Measurements from ENCODE around the gene RPS5. TPM values are rescaled to one million over a fixed set of nuclear protein-coding genes. Genes with fewer than 3 reads are reported as not detected.

Gene RPS5
- polyA plus RNA-seq, 4 donors: 863 to 1,751 (median 1,458) TPM

GRCh38 chr19:58362272-58362994 lies 24.6 kb upstream of the RPS5 start, which contains the start of gene ZNF497:
Gene ZNF497 (minus strand): TSS chr19:58362751. CDS start chr19:58357635, 5,116 bp downstream.
- H3K36me3 ChIP-seq (ENCODE audit: control insufficient read depth in 3 of 3, insufficient read depth in 2 of 3, low read depth in 1 of 3, low read length in 3 of 3): peaks cover 0 to 22% (median 0%) of the 10 kb centered on the region in 3 donors

GRCh38 chr19:58364146-58364545 lies 22.9 kb upstream of the RPS5 start:
- FAIRE-seq (no peak), DNase-seq (no peak)
- Histone ChIP-seq H3K9me3 (ENCODE audit: control insufficient read depth in 2 of 2, insufficient read depth in 1 of 2, low read depth in 1 of 2, low read length in 1 of 2) (peaks cover 0 to 7% of the 10 kb centered on the region in 2 donors), H3K36me3 (ENCODE audit: control insufficient read depth in 3 of 3, insufficient read depth in 2 of 3, low read depth in 1 of 3, low read length in 3 of 3) (peaks cover 0 to 23% (median 0%) of the 10 kb centered on the region in 3 donors), H3K4me3 (ENCODE audit: low read depth in 1 of 3, low read length in 3 of 3) (no peak overlapping the region), H3K27ac (ENCODE audit: low read depth in 1 of 3, low read length in 2 of 3) (no peak overlapping the region), H3K27me3 (ENCODE audit: control insufficient read depth in 3 of 3, insufficient read depth in 3 of 3, low read length in 3 of 3) (peaks cover 0 to 2% (median 0%) of the 10 kb centered on the region in 3 donors), H3K4me1 (ENCODE audit: control insufficient read depth in 3 of 3, insufficient read depth in 2 of 3, low read depth in 1 of 3, low read length in 2 of 3) (peaks cover 0 to 4% (median 0%) of the 10 kb centered on the region in 3 donors)
- 67 to 89% (median 85%) methylated on average over 5 of the region's 5 CpGs for WGBS, 3 donors

More at GRCh38 chr19:58362272-58362994, 24.6 kb upstream of the RPS5 start, which contains the start of gene ZNF497:
- H3K27ac ChIP-seq (ENCODE audit: low read depth in 1 of 3, low read length in 2 of 3): peak within 1 kb of the TSS; percentile 90 to 98 (median 97)
- peaks cover 0 to 4% (median 0%) of the 10 kb centered on the region in 3 donors for H3K27me3 ChIP-seq (ENCODE audit: control insufficient read depth in 3 of 3, insufficient read depth in 3 of 3, low read length in 3 of 3)
- peak within 1 kb of the TSS; percentile 62 to 91 (median 75) for H3K4me3 ChIP-seq (ENCODE audit: low read depth in 1 of 3, low read length in 3 of 3)
- FAIRE-seq: no peak
- H3K9me3 ChIP-seq (ENCODE audit: control insufficient read depth in 2 of 2, insufficient read depth in 1 of 2, low read depth in 1 of 2, low read length in 1 of 2): peaks cover 0 to 3% of the 10 kb centered on the region in 2 donors
- 0% methylated on average over 56 to 74 of the region's 74 CpGs for WGBS, 3 donors
- peaks cover 0 to 4% (median 0%) of the 10 kb centered on the region in 3 donors for H3K4me1 ChIP-seq (ENCODE audit: control insufficient read depth in 3 of 3, insufficient read depth in 2 of 3, low read depth in 1 of 3, low read length in 2 of 3)
- DNase-seq: peak; percentile 96 to 99

DNA sequence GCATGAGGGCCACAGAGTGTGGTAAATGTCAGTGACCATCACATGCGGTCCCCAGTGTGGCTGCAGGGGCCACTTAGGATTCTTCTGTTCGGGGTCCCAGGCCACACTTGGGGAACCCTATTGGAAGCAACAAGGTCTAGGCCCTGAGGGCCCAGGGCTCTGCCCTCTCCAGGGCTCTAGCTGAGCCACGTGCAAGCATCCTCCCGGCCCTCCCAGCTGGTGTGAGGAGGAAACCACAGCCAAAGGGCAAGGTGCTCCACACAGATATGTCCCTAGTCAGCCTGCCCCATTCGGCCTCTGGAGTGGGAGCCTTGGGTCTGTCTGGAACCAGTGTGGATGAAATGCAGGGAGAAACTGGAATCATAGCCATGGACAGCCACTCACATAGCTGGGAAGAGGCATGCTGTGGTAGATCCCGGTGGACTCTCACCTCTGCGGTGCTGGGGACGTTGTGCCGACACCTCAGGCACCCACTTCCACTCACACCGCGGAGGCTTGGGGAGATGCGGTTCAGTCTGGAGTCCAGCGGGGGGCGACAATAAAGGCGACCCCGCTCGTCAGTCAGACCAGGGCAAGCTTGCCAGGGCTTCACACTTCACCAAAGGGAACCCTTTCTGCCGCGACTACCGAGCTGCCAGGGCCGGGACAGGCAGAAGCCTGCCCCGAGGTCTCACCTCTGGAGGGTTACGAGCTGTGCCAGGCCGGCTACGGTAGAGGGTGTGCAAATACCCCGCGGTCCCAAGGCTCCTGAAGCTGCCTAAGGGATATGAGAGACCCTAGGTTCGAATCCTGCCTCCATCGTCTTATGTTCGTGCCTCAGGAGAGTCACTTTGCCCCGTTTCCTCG lies 20.3 kb upstream of the RPS5 start:
- peaks cover 0 to 31% (median 0%) of the 10 kb centered on the region in 3 donors for H3K36me3 ChIP-seq (ENCODE audit: control insufficient read depth in 3 of 3, insufficient read depth in 2 of 3, low read depth in 1 of 3, low read length in 3 of 3)
- no peak overlapping the region for H3K27ac ChIP-seq (ENCODE audit: low read depth in 1 of 3, low read length in 2 of 3)
- DNase-seq: no peak
- no peak for FAIRE-seq
- WGBS, 3 donors: 90 to 96% (median 94%) methylated on average over 32 of the region's 32 CpGs
- H3K4me3 ChIP-seq (ENCODE audit: low read depth in 1 of 3, low read length in 3 of 3): no peak overlapping the region
- peaks cover 0 to 7% of the 10 kb centered on the region in 2 donors for H3K9me3 ChIP-seq (ENCODE audit: control insufficient read depth in 2 of 2, insufficient read depth in 1 of 2, low read depth in 1 of 2, low read length in 1 of 2)
- peaks cover 0 to 2% (median 0%) of the 10 kb centered on the region in 3 donors for H3K27me3 ChIP-seq (ENCODE audit: control insufficient read depth in 3 of 3, insufficient read depth in 3 of 3, low read length in 3 of 3)
- peaks cover 0 to 1% (median 0%) of the 10 kb centered on the region in 3 donors for H3K4me1 ChIP-seq (ENCODE audit: control insufficient read depth in 3 of 3, insufficient read depth in 2 of 3, low read depth in 1 of 3, low read length in 2 of 3)

DNA sequence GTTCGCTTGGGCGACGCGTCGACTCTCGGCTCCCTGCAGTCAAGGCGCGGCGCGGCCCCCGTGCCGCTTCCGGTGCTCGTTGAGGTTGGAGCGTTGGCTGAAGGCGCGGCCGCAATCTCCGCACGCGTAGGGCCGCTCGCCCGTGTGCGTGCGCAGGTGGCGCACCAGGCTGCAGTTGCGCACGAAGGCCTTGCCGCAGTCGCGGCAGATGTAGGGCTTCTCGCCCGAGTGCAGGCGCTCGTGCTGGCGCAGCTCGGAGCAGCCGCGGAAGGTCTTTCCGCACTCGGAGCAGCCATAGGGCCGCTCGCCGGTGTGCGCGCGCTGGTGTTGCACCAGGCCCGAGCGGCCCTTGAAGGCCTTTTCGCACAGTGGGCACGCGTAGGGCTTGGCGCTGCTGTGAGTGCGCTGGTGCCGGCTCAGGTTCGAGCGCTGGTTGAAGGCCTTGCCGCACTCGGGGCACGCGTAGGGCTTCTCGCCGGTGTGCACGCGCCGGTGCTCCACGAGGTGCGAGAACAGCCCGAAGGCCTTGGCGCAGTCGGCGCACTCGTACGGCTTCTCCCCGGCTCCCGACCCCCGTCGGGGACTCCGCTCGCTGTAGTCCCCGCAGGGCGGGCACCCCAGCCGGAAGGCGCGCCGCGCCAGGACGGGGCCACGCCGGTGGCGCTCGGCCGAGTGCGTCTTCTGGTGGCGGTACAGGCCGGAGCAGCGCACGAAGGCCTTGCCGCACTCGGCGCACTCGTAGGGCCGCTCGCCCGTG lies 19.2 kb upstream of the RPS5 start:
- DNase-seq (no peak), FAIRE-seq (no peak)
- Histone ChIP-seq H3K4me3 (ENCODE audit: low read depth in 1 of 3, low read length in 3 of 3) (no peak overlapping the region), H3K27me3 (ENCODE audit: control insufficient read depth in 3 of 3, insufficient read depth in 3 of 3, low read length in 3 of 3) (peaks cover 0 to 2% (median 0%) of the 10 kb centered on the region in 3 donors), H3K4me1 (ENCODE audit: control insufficient read depth in 3 of 3, insufficient read depth in 2 of 3, low read depth in 1 of 3, low read length in 2 of 3) (no peaks in the 10 kb centered on the region), H3K27ac (ENCODE audit: low read depth in 1 of 3, low read length in 2 of 3) (no peak overlapping the region), H3K36me3 (ENCODE audit: control insufficient read depth in 3 of 3, insufficient read depth in 2 of 3, low read depth in 1 of 3, low read length in 3 of 3) (peaks cover 0 to 31% (median 0%) of the 10 kb centered on the region in 3 donors), H3K9me3 (ENCODE audit: control insufficient read depth in 2 of 2, insufficient read depth in 1 of 2, low read depth in 1 of 2, low read length in 1 of 2) (peaks cover 0 to 7% of the 10 kb centered on the region in 2 donors)
- WGBS, 3 donors: 63 to 92% (median 91%) methylated on average over 95 to 106 of the region's 106 CpGs

GRCh38 chr19:58368561-58369360 lies 18.3 kb upstream of the RPS5 start:
- 85 to 96% (median 95%) methylated on average over 55 to 68 of the region's 68 CpGs for WGBS, 3 donors
- Histone ChIP-seq H3K4me3 (ENCODE audit: low read depth in 1 of 3, low read length in 3 of 3) (no peak overlapping the region), H3K27me3 (ENCODE audit: control insufficient read depth in 3 of 3, insufficient read depth in 3 of 3, low read length in 3 of 3) (peaks cover 0 to 2% (median 0%) of the 10 kb centered on the region in 3 donors), H3K4me1 (ENCODE audit: control insufficient read depth in 3 of 3, insufficient read depth in 2 of 3, low read depth in 1 of 3, low read length in 2 of 3) (no peaks in the 10 kb centered on the region), H3K27ac (ENCODE audit: low read depth in 1 of 3, low read length in 2 of 3) (no peak overlapping the region), H3K36me3 (ENCODE audit: control insufficient read depth in 3 of 3, insufficient read depth in 2 of 3, low read depth in 1 of 3, low read length in 3 of 3) (peaks cover 0 to 34% (median 0%) of the 10 kb centered on the region in 3 donors), H3K9me3 (ENCODE audit: control insufficient read depth in 2 of 2, insufficient read depth in 1 of 2, low read depth in 1 of 2, low read length in 1 of 2) (peaks cover 0 to 7% of the 10 kb centered on the region in 2 donors)
- DNase-seq: no peak
- no peak for FAIRE-seq

- Histone ChIP-seq H3K27me3 (ENCODE audit: control insufficient read depth in 3 of 3, insufficient read depth in 3 of 3, low read length in 3 of 3) (peaks cover 0 to 2% (median 0%) of the 10 kb centered on the region in 3 donors), H3K4me3 (ENCODE audit: low read depth in 1 of 3, low read length in 3 of 3) (no peak overlapping the region), H3K9me3 (ENCODE audit: control insufficient read depth in 2 of 2, insufficient read depth in 1 of 2, low read depth in 1 of 2, low read length in 1 of 2) (peaks cover 0 to 4% of the 10 kb centered on the region in 2 donors), H3K36me3 (ENCODE audit: control insufficient read depth in 3 of 3, insufficient read depth in 2 of 3, low read depth in 1 of 3, low read length in 3 of 3) (peaks cover 0 to 19% (median 0%) of the 10 kb centered on the region in 3 donors), H3K27ac (ENCODE audit: low read depth in 1 of 3, low read length in 2 of 3) (no peak overlapping the region), H3K4me1 (ENCODE audit: control insufficient read depth in 3 of 3, insufficient read depth in 2 of 3, low read depth in 1 of 3, low read length in 2 of 3) (no peaks in the 10 kb centered on the region)
- 78 to 79% (median 79%) methylated on average over 15 of the region's 15 CpGs for WGBS, 3 donors
- no peak for FAIRE-seq
- DNase-seq: no peak
Measured at GRCh38 chr19:58372311-58373133, 14.5 kb upstream of the RPS5 start.

DNA sequence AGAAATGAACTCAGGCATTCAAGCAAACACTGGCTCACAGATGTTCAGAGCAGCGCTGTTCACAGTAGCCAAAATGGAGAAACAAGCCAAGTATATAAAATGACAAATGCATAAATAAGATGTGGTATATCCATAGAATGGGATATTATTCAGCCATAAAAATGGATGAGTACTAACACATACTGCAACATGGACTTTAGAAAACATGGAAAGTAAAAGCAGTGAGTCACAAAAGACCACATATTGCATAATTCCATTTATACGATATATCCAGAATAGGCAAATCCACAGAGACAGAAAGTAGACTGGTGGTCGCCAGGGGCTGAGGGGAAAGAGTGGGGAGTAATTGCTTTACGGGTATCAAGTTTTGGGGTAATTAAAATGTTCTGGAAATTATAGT lies 12.9 kb upstream of the RPS5 start:
- no peak for FAIRE-seq
- WGBS, 3 donors: 89 to 94% (median 90%) methylated on average over 4 of the region's 4 CpGs
- H3K9me3 ChIP-seq (ENCODE audit: control insufficient read depth in 2 of 2, insufficient read depth in 1 of 2, low read depth in 1 of 2, low read length in 1 of 2): no peaks in the 10 kb centered on the region

More for the DNA sequence above, 12.9 kb upstream of the RPS5 start:
- H3K4me1 ChIP-seq (ENCODE audit: control insufficient read depth in 3 of 3, insufficient read depth in 2 of 3, low read depth in 1 of 3, low read length in 2 of 3): peaks cover 0 to 2% (median under 1%) of the 10 kb centered on the region in 3 donors
- DNase-seq: no peak
- no peaks in the 10 kb centered on the region for H3K27me3 ChIP-seq (ENCODE audit: control insufficient read depth in 3 of 3, insufficient read depth in 3 of 3, low read length in 3 of 3)
- no peak overlapping the region for H3K4me3 ChIP-seq (ENCODE audit: low read depth in 1 of 3, low read length in 3 of 3)
- peaks cover 0 to 25% (median 0%) of the 10 kb centered on the region in 3 donors for H3K36me3 ChIP-seq (ENCODE audit: control insufficient read depth in 3 of 3, insufficient read depth in 2 of 3, low read depth in 1 of 3, low read length in 3 of 3)
- H3K27ac ChIP-seq (ENCODE audit: low read depth in 1 of 3, low read length in 2 of 3): no peak overlapping the region
